Measurements from ENCODE around the gene PLCG2.

DNA sequence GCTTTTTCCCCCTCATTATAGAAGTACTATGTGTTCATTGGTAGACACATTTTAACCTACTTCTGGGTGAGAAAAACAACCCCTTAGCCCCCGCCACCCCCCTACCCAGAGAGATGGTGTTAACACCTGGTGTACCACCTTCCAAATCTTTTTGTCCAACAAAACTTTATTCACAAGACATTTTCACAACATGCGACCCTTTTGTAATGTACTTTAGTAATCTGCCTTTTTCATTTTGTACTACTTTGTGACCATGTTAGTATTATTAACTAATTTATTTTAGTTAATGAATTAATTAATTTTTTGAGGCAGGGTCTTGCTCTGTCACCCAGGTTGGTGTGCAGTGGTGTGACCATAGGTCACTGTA, 20.0 kb downstream of the PLCG2 start:
- TF ChIP-seq EZH2 (IDR thresholded peaks at IDR 0.05) (no peak), POLR2AphosphoS5 (IDR thresholded peaks at IDR 0.05; ENCODE audit: borderline replicate concordance, low read depth, low read length) (no peak), FOXP2 (optimal IDR thresholded peaks at IDR 0.05; ENCODE audit: control extremely low read depth, extremely low read length, insufficient read depth) (no peak)

Data from SK-N-MC (cell line).